GM03348 (cell line): ENCODE data around the gene SYT2.

Experiments used
- DNase-seq: peaks from one replicate; pipeline ENCODE4 v3.0.0; 2012; ENCODE audit warnings: low spot score

SYT2 gene

DNA sequence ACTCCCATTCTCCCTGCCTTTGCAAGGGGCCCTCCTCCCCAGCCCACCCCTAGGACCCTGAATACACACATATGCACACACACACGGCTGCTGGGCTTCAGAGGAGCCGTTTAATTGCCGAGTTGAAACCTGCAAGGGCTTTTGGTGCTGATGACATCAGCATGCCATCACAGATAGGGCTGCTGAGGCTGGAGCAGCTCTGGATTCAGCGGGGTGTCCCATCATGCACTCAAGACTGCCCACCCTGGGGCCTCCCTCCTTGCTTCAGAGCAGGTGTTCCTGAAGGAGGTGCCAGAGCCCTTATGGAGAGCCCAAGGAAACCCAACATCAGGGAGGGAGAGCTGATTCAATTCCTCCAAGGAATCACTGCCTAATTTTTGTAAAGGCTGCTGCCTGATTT lies 5.7 kb downstream of the SYT2 start:
- DNase-seq, result no peak

DNA sequence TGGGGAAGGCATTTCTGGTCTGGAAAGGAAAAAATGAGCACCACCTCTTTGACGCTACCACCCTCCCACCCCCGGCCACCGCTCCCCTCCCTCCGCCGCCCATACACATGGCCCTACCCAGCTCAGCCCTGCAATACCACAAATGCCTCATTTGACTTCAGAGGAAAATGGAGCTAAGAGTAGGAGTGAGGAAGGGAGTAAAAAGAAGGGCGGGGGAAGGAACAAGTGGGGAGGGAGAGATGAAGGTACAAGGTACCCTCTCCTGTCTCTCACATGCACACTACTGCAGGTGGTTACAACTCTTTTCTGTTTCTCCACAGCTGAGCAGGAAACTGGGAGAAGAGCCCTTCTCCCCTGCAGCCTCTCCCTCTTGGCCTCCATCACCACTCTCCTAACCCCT lies 7.1 kb downstream of the SYT2 start:
- DNase-seq, result no peak

DNA sequence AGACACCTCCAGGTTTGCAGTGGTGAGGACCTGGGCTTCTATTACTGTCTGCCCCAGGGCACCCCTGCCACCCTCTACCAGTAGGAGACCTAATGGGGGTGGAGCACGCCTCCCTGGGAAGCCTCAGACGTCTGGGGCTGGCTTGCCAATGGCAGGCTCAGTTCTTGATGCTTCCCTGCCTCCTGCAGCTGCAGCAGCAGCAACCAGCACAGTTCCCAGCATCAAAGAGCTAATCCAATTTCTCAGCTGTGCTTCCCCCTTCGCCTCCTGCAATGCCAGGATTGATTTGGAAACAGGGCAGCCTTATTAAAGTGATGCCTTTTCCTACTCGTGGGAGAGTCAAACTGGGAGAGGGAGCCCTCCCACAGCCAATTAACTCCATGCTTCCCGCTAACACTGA lies 8.2 kb downstream of the SYT2 start:
- DNase-seq, result no peak

DNA sequence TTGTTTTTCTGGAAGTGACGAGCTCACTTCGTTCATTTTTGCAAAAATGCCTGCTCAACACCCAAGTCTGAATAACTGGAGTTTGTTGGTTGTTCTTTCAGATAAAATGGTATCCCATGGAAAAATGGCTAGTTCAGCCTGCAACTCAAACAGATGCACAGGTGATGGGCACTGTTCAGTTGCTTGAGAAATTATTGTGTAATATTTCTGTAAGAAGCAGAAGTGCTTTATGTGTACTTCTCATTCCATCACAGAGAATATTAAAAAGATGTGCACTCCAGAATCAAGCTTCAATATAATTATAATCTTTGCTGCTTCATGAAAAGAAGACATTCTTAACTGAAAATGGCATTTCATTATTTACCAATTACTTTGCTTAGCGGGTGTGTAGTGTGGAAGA lies 9.1 kb downstream of the SYT2 start:
- DNase-seq, result no peak

DNA sequence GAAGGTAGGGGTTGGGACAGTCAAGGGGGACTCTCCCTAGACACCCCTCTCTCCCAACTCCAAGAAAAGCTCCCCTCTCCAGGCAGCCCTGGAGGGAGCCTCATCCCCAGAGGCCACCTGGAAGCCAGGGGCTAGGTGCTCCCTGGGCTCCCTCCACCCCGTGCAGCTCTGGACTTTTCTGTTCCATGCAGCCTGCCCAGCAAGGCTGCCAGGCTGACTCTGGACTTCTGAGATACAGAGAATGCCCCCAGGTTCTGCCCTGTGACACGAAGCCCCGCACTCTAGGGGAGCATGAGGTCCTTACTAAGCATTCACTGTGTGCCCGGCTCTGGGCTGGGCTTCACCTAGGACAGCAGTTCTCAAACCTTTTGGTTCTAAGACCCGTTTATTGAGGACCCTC lies 10.2 kb downstream of the SYT2 start:
- DNase-seq, result no peak

DNA sequence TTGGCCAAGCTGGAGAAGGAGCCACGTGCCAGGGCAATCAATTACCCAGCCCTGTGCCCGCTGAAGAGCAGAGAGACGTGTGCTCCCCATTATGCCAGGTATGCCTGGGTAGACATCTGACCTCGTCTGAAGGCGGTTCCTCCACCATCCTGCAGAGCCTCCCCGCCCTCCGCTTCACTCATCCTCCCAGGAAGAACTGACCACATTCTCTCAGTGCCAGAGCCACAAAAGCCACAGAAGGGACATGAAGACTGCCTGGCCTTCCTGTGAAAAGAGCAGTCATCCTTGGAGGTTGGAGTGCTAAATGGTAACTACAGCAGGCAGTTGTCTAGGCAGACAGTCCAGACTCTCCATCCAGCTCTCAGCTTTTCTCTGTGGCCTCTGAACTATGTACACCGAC lies 12.0 kb downstream of the SYT2 start:
- no peak for DNase-seq

DNA sequence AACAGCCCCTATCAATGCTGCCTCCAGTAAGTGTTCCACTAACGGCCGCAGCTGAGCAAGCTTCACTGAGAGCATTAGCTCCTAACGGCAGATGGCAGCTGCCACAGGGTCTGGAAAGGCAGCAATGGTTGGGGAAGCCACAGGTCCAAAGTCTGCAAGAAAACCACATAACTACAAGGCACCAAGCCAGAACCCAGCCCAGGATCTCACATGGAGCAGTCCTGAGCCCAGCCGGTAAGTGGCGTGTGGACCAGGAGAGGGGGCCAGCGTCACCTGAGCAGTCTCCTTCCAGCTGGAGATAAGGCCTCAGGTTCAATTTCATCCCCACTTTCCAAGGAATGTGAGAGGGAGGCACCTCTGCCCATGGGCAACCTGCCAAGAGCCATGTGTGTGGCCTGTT lies 13.2 kb downstream of the SYT2 start:
- no peak for DNase-seq

DNA sequence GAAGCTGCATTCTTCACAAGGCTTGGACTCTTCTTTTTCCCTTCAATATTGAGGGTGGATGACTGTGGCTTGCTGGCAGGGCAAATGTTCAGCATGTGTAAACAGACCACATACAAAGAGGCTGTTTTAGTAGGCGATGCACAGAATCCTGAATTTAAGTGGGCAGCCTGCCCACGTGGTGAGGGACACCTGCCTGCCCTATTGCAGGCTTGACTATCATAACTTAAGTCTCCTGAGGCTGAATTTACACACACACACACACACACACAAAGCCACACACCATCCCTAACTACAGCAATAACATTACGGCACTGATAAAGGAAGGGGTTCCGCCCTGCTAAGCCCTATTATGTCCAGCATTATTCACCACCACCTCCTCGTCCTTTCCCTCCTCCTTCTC lies 15.9 kb downstream of the SYT2 start:
- DNase-seq, result no peak

DNA sequence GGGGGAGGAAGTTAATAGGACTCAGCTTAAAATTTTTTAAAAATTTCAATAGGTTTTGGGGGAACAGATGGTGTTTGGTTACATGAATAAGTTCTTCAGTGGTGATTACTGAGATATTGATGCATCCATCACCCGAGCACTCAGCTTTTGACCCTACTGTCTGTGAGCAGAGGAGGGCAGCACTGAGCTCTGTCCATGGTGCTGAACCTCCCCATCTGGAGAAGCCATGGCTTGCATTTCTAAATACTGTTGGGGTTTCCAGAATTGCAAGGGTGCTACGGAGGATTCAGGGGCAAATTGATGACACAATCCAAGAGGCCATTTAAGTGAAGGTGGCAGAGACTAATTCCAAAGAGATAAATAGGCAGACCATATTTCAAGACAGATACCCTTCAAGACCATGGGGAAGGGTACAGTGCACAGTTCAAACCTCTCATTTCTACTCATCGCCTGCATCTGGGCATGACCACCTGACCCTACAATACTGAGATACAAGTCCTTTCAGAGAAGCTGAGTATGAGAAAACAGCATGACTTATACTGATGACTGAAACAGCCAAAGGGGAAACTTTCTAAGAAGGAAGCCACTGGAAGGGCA lies 17.2 kb downstream of the SYT2 start:
- peak; percentile 87 for DNase-seq

DNA sequence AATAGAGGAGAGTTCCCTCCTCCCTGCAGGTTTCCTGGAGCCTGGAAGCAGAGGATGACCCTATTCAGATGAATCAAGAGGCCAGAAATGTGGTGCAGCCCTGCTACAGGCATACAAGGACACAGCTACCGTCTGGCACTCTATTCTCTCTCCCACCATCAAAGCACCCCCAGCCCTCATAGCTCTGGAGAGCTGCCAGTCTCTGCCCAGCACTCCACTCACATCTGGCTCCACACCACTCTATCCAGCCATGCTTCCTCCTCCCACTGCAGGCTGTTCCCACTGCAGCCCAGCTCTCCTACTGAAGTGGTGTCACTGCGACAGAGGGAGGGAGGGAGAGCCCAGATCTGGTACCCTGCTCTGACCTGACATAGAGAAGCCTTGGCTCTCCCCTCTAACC lies 18.4 kb downstream of the SYT2 start:
- no peak for DNase-seq

DNA sequence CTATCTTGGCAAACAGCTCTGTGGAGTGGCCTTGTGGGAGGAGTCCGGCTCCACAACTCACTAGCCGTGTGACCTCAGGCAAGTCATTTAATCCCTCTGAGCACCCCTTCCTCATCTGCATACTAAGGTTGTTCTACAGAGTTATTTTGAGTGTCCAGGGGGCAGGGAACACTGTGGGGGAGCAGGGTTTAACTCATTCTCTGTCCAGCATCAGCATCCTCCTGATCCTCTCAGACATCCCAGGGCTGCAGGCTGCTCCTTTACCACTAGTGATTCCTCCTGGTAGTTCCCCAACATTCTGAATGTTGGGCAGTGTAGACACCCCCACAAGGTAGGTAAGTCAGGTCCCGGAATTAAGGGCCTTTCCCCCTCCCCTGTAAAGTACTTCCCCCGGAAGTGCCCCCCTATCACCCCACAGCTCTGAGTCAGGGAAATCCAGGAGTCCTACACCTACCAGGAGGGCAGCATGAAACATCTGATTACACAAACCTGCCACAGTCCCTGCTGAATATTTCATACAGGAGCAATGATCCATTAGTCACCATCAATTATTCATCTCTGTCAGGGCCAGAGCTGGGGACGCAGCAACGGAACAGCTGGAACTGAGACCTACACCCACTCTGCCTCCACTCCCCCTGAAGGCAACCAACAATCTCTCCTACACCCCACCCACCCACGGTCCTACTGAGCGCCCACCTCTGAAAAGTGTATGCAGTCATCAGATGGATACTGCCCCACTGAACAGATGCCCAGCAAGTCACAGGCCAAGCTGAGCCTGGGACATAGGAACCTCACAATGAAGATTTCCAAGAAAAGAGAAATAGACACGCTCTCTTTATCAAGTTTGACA lies 20.5 kb downstream of the SYT2 start:
- no peak for DNase-seq

DNA sequence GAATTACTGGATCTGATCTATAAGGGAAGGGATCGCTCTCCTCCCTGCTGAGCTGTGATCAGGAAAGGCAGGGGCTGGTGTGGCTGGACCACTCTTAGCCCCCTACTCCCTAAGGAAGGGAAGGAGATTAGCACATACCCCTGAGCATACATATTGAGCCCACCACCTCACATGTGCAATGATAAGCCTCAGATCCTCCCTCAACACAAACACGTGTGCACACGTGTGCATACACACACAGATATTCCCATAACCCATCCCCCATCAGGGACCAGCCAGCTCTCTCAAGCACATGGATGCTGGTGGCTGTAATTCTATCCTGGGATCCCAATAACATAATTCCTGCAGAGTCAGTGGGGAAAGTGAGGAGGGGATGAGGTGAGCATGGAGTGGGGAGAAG lies 21.2 kb downstream of the SYT2 start:
- DNase-seq, result no peak

DNA sequence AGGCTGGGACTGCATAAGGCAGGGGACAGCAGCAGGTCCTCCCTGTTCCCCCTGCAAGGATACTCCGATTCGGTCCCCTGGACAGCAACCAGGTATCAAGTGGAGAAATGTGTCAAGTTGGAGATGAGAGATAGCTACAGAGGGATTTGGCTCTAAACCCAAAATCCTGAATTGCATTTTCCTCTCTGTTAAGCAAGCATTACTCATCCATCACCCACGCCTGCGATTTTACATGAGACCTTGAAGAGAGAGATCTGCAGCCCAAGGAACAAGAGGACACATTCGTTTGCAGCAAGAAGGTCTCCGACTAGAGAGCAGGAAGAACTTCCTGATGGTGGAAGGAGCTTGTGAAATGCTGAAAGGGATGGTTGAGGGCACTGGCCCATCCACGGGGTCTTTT lies 21.9 kb downstream of the SYT2 start:
- DNase-seq, result no peak

DNA sequence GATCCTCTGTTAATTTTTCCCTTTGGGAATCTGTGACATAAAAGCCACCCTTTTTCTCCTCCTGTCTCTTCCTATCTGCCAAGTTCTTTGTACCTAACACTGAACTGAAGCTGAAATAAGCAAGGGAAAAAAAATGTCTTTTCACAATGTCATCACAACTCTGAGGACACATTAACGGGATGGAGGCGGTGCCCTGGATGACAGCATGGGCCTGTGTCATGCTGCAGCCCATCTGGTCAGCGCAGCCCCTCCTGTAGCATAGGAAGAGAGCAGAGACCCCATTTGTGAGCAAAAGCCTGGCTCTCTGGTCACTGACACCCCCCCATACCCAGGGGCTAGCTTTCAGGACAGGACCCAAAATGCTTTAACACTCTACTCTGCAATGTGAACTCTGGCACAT lies 22.5 kb downstream of the SYT2 start:
- no peak for DNase-seq

DNA sequence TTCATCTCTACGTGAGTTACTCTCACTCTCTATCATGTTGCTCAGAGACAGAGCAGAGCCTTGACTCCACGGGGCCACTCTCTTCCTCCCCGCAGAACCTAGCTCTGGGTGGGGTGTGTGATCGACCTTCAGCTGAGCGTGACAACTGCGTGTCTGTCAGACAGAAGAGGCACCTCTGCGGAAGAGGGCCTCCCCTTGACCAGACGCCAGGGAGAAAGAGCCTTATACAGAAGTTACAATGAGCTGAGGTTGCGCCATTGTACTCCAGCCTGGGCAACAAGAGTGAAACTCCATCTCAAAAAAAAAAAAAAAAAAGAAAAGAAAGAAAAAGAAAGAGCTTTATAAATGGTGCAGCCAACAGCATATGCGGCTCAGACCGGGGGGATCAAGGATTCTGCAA lies 22.9 kb downstream of the SYT2 start:
- DNase-seq, result no peak

DNA sequence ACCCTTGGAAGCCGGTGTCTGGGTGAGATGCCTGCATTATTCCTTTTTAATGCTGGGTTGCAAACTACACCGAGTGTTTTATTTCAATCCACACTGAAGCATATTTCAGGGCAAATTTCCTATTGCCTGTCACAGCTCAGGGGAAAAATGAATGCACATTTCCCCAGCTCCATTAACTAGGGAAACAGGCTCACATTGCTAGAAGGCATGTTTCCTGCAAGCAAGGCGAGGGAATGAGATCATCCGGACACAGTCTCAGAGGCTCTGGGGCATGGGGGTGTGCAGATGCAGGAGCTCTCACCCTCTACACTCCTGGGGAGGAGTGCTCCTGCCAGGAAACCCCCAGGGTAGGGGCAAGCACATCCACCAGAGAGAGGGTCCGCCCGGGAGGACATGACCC lies 24.6 kb downstream of the SYT2 start:
- no peak for DNase-seq

DNA sequence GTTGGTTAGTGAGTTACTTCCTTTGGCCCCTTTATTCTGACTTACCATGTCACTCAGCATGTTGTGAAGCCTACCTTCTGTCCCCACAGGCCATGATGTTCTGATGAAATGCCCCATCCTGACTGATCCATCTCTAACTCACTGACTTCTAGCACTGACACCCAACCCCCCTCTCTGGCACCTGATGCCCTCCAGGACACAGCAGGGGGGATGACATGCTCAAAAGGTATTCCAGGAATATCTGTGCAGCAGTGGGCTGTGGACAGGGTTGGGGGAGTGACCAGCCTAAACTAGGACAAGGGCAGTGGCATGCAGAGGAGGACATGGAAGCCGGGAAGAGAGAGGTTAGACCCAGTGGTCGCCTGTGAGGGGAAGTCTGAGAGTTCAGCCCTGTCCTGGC lies 25.5 kb downstream of the SYT2 start:
- DNase-seq, result no peak

DNA sequence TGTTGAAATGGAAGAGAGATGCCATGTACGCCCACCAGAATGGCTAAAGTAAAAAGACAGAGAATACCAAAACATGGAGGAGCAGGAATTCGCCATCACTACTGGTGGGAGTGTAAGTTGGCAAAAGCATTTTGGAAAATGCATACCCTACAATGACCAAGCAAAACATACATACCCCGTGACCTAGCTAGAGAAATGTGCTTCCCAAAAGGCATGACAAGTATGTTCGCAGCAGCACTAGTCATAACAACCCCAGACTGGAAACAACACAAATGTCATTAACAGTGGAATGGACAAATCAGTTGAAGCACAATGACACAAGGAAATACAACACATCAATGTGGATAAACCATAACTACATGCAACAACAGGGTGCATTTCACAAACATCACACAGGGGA lies 27.2 kb downstream of the SYT2 start:
- DNase-seq, result no peak

DNA sequence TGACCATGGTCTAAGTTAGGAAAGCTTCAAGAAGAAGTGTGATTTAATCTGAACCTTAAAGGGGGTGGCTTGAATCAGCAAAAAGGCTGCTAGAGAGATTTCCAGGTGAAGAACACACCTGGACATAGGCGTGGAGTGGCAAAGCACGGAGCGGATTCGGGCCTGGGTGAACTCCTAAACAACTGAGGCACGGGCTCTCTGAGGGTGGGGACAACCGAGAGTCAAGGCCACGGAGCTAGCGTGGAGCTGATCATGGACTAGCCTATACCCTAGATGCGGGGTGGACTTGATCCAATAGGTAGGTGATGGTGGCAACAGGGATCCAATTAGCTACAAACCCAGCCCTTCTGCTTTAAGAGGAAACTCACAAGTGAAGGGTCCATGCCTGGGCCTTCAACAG lies 27.8 kb downstream of the SYT2 start:
- no peak for DNase-seq

DNA sequence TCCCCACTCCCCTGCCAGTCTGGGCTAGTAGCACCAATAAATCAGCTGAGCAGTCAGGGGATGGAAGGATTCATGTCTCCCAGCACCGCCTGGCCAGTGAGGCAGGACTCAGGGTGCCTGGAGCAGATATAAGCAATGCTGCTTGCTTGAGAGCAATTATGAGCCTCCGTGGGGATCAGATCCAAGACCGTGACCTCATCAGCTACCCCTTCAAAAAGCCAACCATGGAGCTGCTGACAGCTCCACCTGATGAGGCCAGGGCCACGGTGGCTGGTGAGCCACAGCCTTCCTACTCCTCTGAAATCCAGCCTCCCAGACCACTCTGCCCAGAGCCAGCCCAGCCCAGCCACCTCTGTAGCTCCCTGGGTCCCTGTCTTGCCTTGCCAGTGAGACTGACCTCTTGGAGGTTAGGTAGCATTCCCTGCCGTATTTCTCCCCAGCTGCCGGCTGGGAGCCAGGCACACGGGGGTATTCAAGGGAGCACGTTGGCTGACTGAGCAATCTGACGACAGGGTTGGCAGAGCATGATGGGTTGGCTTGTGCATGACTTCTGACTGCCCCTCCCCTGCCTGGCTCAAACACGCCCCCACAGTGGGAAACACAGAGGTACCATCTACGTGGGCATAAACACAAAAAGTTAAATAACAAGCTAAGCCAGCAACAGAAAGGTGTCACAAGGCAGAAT lies 28.4 kb downstream of the SYT2 start:
- DNase-seq, result no peak

DNA sequence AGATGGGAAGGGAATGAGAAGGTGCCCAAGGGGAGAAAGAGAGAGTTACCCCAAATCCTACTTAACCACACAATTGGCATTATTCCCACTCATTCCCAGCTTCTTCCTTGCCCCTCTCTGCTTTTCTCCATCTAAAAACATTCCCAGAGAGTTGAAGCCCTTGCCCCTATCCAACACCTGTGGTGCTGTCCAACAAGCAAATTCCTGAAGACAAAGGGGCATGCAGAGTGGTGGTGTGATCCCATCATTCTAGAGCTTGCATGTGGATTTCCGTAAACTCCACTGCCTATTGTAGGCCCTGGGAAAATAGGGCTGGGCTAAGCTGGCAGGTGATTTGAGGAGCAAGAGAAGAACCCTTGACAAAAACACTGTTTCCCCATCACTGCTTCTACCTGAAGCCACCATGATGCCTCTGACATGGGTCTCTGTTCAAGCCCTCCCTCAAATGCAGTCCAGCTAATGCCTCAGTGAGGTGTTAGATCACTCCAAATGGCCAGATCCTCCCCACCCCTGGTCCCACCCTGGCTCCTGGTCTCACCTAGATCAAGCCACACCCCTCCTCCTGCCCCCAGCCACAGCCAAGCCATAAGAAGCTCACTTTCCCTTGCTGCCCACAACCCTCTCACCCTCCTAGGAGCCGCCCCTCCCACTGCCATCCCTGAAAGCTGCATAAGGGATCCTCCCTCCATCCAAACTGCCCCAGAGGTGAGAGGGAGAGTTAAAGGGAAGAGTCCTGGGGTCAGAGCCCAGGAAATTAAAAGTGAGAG lies 29.5 kb downstream of the SYT2 start:
- no peak for DNase-seq

DNA sequence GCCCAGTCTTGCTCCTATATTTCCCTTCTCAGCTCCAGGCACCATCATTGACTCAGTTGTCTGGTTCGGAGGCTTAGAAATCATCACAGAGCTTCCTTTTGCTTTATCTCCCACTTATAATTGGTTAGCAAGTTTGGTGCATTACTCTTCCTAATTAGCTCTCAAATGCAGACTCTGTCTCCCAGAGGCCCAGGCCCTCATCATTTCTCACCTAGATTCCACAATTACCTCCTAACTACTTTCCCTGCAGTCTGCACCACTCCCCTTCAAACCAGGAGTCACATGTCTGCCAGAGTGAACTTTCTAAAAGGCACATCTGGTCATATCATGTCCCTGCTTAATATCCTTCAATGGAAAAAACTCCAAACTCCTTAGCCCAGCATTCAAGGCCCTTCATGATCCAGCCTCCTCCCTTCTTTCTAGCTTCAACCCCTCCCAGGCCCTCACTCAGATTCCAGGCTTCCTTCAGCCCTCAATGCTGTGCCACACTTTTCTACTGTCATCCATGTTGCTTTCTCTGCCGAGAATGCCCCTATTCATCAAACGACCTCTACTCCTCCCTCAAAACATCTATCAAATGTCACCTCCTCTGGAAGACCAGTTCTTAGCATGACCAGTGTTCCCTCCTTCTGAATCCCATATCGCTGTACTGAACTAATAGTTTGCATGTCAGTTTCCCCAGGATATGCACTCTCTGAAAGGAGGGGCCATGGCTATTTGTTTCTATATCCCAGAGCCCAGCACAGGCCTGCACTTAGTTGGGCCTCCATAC lies 30.7 kb downstream of the SYT2 start:
- DNase-seq, result no peak
